Measurements from ENCODE around the gene TBCEL. TPM values are rescaled to one million over a fixed set of nuclear protein-coding genes. Genes with fewer than 3 reads are reported as not detected.

TBCEL gene
- total RNA-seq, 1 experiment from 2014 or later, result 17.7 TPM

DNA sequence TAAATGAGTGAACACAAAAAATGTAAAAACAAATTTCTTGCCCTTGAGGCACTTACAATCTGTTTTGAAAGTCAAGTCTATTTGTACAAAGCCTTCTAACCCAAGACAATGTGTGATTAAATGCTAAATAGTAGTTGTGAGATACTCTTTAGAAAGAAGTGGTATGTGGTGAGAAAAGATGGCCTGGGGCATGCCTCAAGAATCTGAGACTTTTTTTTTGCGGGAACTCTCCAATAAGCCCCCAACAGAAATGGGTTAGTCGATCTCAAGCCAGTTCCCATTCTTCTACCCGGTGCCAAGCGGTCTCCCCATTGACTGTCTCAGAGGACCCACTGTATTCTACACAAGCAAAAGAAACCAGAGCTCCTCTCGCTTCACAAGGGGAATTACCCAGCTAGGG lies 26.9 kb upstream of the TBCEL start:
- Histone ChIP-seq H3K79me2 (ENCODE audit: insufficient read depth, low read length) (no peaks in the 10 kb centered on the region), H2AFZ (ENCODE audit: low read depth, low read length, poor library complexity, severe bottlenecking) (no peak overlapping the region), H3K9me3 (ENCODE audit: control insufficient read depth in 1 of 2, insufficient read depth in 1 of 2, low read depth in 1 of 2, low read length in 2 of 2) (no peaks in the 10 kb centered on the region), H4K20me1 (ENCODE audit: insufficient read depth) (no peaks in the 10 kb centered on the region), H3K27ac (ENCODE audit: low read depth, low read length) (no peak overlapping the region), H3K4me3 (replicated peaks in 1 of 2; ENCODE audit: low read depth in 1 of 2, low read length in 2 of 2) (no peak overlapping the region), H3K36me3 (ENCODE audit: control insufficient read depth in 1 of 2, insufficient read depth in 2 of 2, low read length in 2 of 2) (no peaks in the 10 kb centered on the region), H3K9me2 (ENCODE audit: insufficient read depth) (no peaks in the 10 kb centered on the region), H3K4me2 (ENCODE audit: low read length) (no peak overlapping the region), H3K27me3 (ENCODE audit: insufficient read depth, low read length) (peaks cover 51% of the 10 kb centered on the region; the same call in 1 of the 2 replicates), H3K9ac (ENCODE audit: low read length) (no peak overlapping the region), H3K4me1 (ENCODE audit: control insufficient read depth in 1 of 2, insufficient read depth in 2 of 2, low read length in 2 of 2) (no peaks in the 10 kb centered on the region)
- ATAC-seq (no peak), DNase-seq (ENCODE audit: low read depth, low spot score) (no peak)
- RAD21 ChIA-PET (ENCODE audit: low non-redundant PET in 1 of 2, low total read pairs in 2 of 2, uncharacterized antibody in 2 of 2, unreplicated experiment in 2 of 2), result no interaction called here
- intact Hi-C loops (cut with micrococcal nuclease), result no loop called here
- POLR2A ChIA-PET, result no interaction called here
- TF ChIP-seq YY1 (IDR thresholded peaks at IDR 0.05; ENCODE audit: extremely low read depth, insufficient replicate concordance, low read depth, low read length) (no peak), RAD21 (IDR thresholded peaks at IDR 0.05; ENCODE audit: low read depth) (no peak), ZFX (IDR thresholded peaks at IDR 0.05) (no peak), TCF7L2 (IDR thresholded peaks at IDR 0.05; ENCODE audit: borderline replicate concordance, extremely low read depth, insufficient read depth, insufficient read length) (no peak), POLR2A (IDR thresholded peaks at IDR 0.05; ENCODE audit: borderline replicate concordance, extremely low read depth, insufficient read depth, insufficient read length) (no peak), SP1 (IDR thresholded peaks at IDR 0.05; ENCODE audit: low read depth) (no peak), EGR1 (IDR thresholded peaks at IDR 0.05; ENCODE audit: low read depth) (no peak), ELF1 (IDR thresholded peaks at IDR 0.05; ENCODE audit: borderline replicate concordance, low read depth) (no peak), SIN3A (IDR thresholded peaks at IDR 0.05; ENCODE audit: low read depth) (no peak)
- TF ChIP-seq, protein P1, sequence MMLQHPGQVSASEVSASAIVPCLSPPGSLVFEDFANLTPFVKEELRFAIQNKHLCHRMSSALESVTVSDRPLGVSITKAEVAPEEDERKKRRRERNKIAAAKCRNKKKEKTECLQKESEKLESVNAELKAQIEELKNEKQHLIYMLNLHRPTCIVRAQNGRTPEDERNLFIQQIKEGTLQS (IDR thresholded peaks at IDR 0.05), result no peak
- TF ChIP-seq, protein P2, sequence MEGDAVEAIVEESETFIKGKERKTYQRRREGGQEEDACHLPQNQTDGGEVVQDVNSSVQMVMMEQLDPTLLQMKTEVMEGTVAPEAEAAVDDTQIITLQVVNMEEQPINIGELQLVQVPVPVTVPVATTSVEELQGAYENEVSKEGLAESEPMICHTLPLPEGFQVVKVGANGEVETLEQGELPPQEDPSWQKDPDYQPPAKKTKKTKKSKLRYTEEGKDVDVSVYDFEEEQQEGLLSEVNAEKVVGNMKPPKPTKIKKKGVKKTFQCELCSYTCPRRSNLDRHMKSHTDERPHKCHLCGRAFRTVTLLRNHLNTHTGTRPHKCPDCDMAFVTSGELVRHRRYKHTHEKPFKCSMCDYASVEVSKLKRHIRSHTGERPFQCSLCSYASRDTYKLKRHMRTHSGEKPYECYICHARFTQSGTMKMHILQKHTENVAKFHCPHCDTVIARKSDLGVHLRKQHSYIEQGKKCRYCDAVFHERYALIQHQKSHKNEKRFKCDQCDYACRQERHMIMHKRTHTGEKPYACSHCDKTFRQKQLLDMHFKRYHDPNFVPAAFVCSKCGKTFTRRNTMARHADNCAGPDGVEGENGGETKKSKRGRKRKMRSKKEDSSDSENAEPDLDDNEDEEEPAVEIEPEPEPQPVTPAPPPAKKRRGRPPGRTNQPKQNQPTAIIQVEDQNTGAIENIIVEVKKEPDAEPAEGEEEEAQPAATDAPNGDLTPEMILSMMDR (IDR thresholded peaks at IDR 0.05 in 2 of 3, conservative IDR thresholded peaks at IDR 0.05 in 1 of 3; ENCODE audit: borderline replicate concordance in 1 of 3, insufficient read depth in 1 of 3, low read depth in 2 of 3, low read length in 2 of 3), result no peak
- TF ChIP-seq, protein P3, sequence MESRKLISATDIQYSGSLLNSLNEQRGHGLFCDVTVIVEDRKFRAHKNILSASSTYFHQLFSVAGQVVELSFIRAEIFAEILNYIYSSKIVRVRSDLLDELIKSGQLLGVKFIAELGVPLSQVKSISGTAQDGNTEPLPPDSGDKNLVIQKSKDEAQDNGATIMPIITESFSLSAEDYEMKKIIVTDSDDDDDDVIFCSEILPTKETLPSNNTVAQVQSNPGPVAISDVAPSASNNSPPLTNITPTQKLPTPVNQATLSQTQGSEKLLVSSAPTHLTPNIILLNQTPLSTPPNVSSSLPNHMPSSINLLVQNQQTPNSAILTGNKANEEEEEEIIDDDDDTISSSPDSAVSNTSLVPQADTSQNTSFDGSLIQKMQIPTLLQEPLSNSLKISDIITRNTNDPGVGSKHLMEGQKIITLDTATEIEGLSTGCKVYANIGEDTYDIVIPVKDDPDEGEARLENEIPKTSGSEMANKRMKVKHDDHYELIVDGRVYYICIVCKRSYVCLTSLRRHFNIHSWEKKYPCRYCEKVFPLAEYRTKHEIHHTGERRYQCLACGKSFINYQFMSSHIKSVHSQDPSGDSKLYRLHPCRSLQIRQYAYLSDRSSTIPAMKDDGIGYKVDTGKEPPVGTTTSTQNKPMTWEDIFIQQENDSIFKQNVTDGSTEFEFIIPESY (IDR thresholded peaks at IDR 0.05; ENCODE audit: extremely low read depth, insufficient replicate concordance, low read length), result no peak
- BruUV-seq (replicated peaks), result no TSS peak
- CTCF ChIA-PET, result no interaction called here
